Nephron (organoid): ENCODE measurements around the gene RELN.

Source experiments
- H3K27ac Mint-ChIP-seq, 3 experiments: 2 replicates each; pipeline ENCODE4 v1.8.0; 2020; ENCODE audit warnings: mixed read lengths in 3 of 3, mild to moderate bottlenecking in 2 of 3, moderate library complexity in 1 of 3
- H3K27me3 Mint-ChIP-seq: 2 replicates; pipeline ENCODE4 v1.8.0; 2021; ENCODE audit warnings: low read depth, mild to moderate bottlenecking, moderate library complexity, mixed read lengths
- H3K36me3 Mint-ChIP-seq: 2 replicates; pipeline ENCODE4 v1.8.0; 2020; ENCODE audit warnings: low read depth, mixed read lengths
- H3K4me1 Mint-ChIP-seq: 2 replicates; pipeline ENCODE4 v1.8.0; 2020; ENCODE audit warnings: mixed read lengths
- H3K4me3 Mint-ChIP-seq, 3 experiments: 2 replicates each; pipeline ENCODE4 v1.8.0; 2020; ENCODE audit warnings: mild to moderate bottlenecking in 3 of 3, mixed read lengths in 3 of 3, moderate library complexity in 2 of 3
- H3K9me3 Mint-ChIP-seq: 2 replicates; pipeline ENCODE4 v1.8.0; 2020; ENCODE audit warnings: mixed read lengths
- CTCF ChIP-seq, 3 experiments: fragments of 200-600 bp; sonication (generic); IDR thresholded peaks; one replicate each; pipeline ENCODE4 v1.5.0; 2021; ENCODE audit warnings: antibody characterized with exemption in 3 of 3; ENCODE audit not compliant: unreplicated experiment in 3 of 3

RELN gene

GRCh38 chr7:103686064-103686463, 303.4 kb downstream of the RELN start:
- Mint-ChIP-seq H3K9me3 (no peaks in the 10 kb centered on the region), H3K4me1 (peaks cover 18% of the 10 kb centered on the region), H3K27ac (no peak overlapping the region), H3K4me3 (no peak overlapping the region), H3K36me3 (no peaks in the 10 kb centered on the region), H3K27me3 (no peaks in the 10 kb centered on the region)
- TF ChIP-seq CTCF (IDR thresholded peaks at IDR 0.05; ENCODE audit: unreplicated experiment in 3 of 3) = no peak

DNA sequence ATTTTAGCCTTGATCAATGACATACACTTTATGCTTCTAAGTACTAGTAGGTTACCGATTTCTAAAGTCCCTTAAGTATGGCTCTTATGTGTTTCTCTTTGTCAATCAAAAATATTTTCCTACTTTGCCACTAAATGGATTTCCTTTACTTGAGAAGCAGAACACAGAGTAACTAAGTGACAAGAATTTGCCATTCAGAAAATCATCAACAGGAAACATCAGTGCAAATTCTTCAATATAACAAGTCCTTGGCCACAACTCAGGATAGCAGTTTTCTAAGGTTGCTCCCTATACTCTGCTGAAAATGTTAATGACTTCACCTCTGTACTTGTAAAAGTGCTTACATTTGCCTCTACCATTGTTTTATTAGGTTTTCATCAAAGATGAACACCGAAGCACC, 303.8 kb downstream of the RELN start:
- H3K4me3 Mint-ChIP-seq = no peak overlapping the region
- H3K27ac Mint-ChIP-seq = no peak overlapping the region
- no peaks in the 10 kb centered on the region for H3K27me3 Mint-ChIP-seq
- peaks cover 16% of the 10 kb centered on the region for H3K4me1 Mint-ChIP-seq
- H3K9me3 Mint-ChIP-seq = no peaks in the 10 kb centered on the region
- TF ChIP-seq CTCF (IDR thresholded peaks at IDR 0.05; ENCODE audit: unreplicated experiment in 3 of 3) = no peak
- H3K36me3 Mint-ChIP-seq = no peaks in the 10 kb centered on the region

DNA sequence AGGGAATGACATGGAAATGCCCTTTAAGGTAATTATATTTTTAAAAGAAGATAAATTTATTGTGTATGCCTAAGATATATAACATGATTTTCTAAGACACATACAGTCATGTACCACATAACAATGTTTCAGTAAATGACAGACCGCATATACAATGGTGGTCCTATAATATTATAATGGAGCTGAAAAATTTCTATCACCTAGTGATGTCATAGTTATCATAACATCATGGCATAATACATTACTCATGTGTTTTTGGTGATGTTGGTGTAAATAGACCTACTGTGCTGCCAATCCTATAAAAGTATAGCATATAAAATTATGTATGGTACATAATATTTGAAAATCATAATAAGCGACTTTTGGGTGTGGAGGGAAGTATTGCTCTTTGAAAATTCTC, 306.1 kb downstream of the RELN start:
- TF ChIP-seq CTCF (IDR thresholded peaks at IDR 0.05; ENCODE audit: unreplicated experiment in 3 of 3) = no peak
- no peak overlapping the region for H3K4me3 Mint-ChIP-seq
- H3K36me3 Mint-ChIP-seq = no peaks in the 10 kb centered on the region
- no peaks in the 10 kb centered on the region for H3K27me3 Mint-ChIP-seq
- H3K9me3 Mint-ChIP-seq = no peaks in the 10 kb centered on the region
- H3K4me1 Mint-ChIP-seq = no peaks in the 10 kb centered on the region
- no peak overlapping the region for H3K27ac Mint-ChIP-seq

DNA sequence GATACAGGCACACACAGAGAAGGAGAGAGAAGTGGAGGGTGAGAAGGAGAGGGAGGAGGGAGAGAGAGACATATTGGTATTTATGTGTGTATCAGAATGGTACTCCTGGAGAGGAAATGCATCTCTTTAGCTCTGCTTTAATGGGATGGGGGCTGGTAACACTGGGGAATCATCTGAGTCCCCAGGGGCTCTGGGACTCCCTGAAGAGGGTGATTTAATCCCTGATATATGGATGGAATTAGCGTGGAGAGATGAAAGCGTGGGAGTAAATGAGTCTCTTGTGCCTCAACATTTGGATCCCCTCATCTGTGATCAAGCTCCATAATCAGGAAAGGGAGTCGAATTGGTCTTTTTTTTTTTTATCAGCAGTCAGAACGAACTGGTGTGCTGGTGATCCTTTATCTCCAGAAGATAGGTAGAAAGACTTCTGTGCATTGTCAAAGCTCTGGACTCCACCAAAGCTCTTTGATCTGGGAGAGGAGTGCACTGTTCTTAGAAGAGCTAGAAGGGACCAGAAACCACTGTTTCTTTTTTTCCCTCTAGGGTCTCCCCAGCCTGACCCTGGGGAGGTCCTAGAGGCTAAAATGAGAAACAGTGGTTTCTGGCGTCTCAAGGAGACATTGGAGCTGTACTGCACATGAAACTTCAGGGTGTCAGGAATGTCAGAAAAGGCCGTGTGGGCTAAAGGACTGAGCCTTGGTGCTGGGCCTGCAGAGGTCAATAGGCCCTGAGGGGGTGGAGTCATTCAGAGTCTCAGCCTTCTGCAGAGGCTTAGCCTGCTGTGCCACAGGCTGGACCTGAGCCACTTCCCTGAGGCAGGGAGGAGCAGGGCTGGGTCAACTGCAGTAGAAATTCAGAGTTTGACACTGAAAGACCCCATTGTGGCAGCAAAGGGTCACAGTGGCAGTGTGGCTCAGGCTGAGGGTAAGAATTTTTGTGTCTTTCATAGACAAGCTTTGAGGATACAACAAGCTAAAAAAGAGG, 309.0 kb downstream of the RELN start:
- Mint-ChIP-seq H3K27ac (no peak overlapping the region), H3K9me3 (peaks cover 3% of the 10 kb centered on the region), H3K4me1 (no peaks in the 10 kb centered on the region), H3K27me3 (no peaks in the 10 kb centered on the region), H3K36me3 (peaks cover 4% of the 10 kb centered on the region), H3K4me3 (no peak overlapping the region)
- no peak for TF ChIP-seq CTCF (IDR thresholded peaks at IDR 0.05; ENCODE audit: unreplicated experiment in 3 of 3)

DNA sequence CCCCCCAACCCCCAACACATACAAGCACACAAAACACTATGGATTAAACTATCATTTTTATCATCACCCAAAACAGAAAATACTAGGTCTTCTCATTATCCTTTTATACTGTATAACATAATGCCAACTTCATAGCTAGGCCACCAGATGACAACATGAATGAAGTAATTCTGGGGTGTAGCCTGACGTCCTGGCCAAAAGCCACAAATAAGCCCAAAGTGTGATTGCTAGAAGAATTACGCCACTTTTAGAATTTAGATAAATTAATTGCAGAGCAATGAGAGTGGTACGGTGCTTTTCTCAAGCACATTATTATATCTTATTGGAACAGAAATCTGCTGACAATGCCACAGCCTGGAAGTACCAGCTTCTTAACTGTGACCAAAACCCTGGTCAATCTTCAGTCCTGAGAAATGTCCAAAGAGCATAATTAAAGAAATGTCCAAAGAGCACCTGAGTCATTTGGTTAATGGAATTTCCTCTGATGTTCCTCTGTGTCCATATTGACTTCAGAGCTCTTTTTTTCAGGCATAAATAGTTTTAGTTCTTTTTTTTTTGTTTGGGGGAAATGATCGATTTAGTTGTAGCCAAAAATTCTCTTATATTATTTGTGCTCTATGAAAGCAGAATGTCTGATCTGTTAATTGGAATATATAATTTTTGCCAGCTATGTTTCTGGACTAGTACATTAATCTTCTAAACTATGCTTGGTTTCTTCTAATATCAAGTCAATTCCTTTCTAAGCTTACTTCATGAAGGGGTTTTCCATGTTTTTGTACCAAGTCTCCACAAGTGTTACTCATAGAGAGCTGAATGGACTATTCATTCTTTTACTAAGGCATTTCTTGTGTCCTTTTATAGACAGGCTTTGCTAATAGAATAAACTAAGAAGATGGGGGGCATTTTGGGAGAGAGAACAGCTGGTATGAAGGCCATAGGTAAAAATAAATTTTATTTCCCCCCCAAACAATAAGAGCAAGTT, 310.0 kb downstream of the RELN start:
- no peaks in the 10 kb centered on the region for H3K4me1 Mint-ChIP-seq
- H3K4me3 Mint-ChIP-seq = no peak overlapping the region
- H3K27me3 Mint-ChIP-seq = no peaks in the 10 kb centered on the region
- H3K9me3 Mint-ChIP-seq = peaks cover 3% of the 10 kb centered on the region
- H3K36me3 Mint-ChIP-seq = peaks cover 4% of the 10 kb centered on the region
- no peak overlapping the region for H3K27ac Mint-ChIP-seq
- TF ChIP-seq CTCF (IDR thresholded peaks at IDR 0.05; ENCODE audit: unreplicated experiment in 3 of 3) = no peak
